Lower lobe of right lung (tissue), 2 donors: ENCODE data around the gene DENND1B. TPM values are rescaled to one million over a fixed set of nuclear protein-coding genes. Genes with fewer than 3 reads are reported as not detected.
A peak's percentile ranks its signal among the peaks of the same experiment; 100 is the strongest.

Experiments
- ATAC-seq, 2 donors: fragments of 200-7000 bp; cut with Tn5 transposase; one replicate each; pipeline ENCODE4 v1.9.1; 2020 to 2022; ENCODE audit warnings: mild to moderate bottlenecking in 2 of 2, moderate library complexity in 2 of 2
- DNase-seq: peaks from one replicate; pipeline ENCODE4 v3.0.0-alpha.2; 2020
- H3K27ac ChIP-seq: fragments of 200-600 bp; one replicate; pipeline ENCODE4 v1.8.0; 2022
- H3K27me3 ChIP-seq: fragments of 200-600 bp; one replicate; pipeline ENCODE4 v1.8.0; 2022; ENCODE audit warnings: low read depth
- H3K36me3 ChIP-seq: fragments of 200-600 bp; one replicate; pipeline ENCODE4 v1.8.0; 2022; ENCODE audit warnings: mild to moderate bottlenecking
- H3K4me1 ChIP-seq: fragments of 200-600 bp; one replicate; pipeline ENCODE4 v1.8.0; 2022
- H3K4me3 ChIP-seq: fragments of 200-600 bp; one replicate; pipeline ENCODE4 v1.8.0; 2022; ENCODE audit warnings: mild to moderate bottlenecking
- H3K9me3 ChIP-seq: fragments of 200-600 bp; one replicate; pipeline ENCODE4 v1.8.0; 2022
- intact Hi-C: fragments of 100-400 bp; cut with DNase I; formaldehyde crosslinking; loops from one replicate; pipeline ENCODE4 v1.11.0; 2022
- total RNA-seq: library from RNA; stranded (reverse); fragmentation: NEBNext Ultra II Directional; extraction: Animal tissue kit (Norgen Biotek cat#: 25700); gene quantifications from one replicate; pipeline ENCODE4 v1.2.1, GENCODE V29; 2021
- TF ChIP-seq, protein P1 (sequence below): fragments of 200-600 bp; IDR thresholded peaks from one replicate; pipeline ENCODE4 v1.8.0; 2022; ENCODE audit warnings: antibody characterized with exemption, mild to moderate bottlenecking
- donor health status: DM: no; HTN: yes; CAD: no; lungs with severe emphysema.

The DENND1B gene
- total RNA-seq, 1 donor from 2014 or later, result 25.6 TPM

GRCh38 chr1:197526736-197527371 is 248.4 kb downstream of the DENND1B start:
- Histone ChIP-seq H3K4me1 (no peaks in the 10 kb centered on the region), H3K27ac (no peak overlapping the region), H3K27me3 (no peaks in the 10 kb centered on the region), H3K36me3 (no peaks in the 10 kb centered on the region), H3K4me3 (no peak overlapping the region), H3K9me3 (no peaks in the 10 kb centered on the region)
- DNase-seq (no peak), ATAC-seq (no peak)
- TF ChIP-seq, protein P1, sequence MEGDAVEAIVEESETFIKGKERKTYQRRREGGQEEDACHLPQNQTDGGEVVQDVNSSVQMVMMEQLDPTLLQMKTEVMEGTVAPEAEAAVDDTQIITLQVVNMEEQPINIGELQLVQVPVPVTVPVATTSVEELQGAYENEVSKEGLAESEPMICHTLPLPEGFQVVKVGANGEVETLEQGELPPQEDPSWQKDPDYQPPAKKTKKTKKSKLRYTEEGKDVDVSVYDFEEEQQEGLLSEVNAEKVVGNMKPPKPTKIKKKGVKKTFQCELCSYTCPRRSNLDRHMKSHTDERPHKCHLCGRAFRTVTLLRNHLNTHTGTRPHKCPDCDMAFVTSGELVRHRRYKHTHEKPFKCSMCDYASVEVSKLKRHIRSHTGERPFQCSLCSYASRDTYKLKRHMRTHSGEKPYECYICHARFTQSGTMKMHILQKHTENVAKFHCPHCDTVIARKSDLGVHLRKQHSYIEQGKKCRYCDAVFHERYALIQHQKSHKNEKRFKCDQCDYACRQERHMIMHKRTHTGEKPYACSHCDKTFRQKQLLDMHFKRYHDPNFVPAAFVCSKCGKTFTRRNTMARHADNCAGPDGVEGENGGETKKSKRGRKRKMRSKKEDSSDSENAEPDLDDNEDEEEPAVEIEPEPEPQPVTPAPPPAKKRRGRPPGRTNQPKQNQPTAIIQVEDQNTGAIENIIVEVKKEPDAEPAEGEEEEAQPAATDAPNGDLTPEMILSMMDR, result peak; percentile 73
- intact Hi-C loops, result loop anchor here (10.0 kb wide), 1 partner anchor 938 kb away; no protein-coding TSS in a partner anchor

- Histone ChIP-seq H3K36me3 (no peaks in the 10 kb centered on the region), H3K4me1 (no peaks in the 10 kb centered on the region), H3K27ac (no peak overlapping the region), H3K4me3 (no peak overlapping the region), H3K9me3 (no peaks in the 10 kb centered on the region), H3K27me3 (no peaks in the 10 kb centered on the region)
- DNase-seq, result no peak
- ATAC-seq, result no peak
- TF ChIP-seq, protein P1, result peak; percentile 53
- intact Hi-C loops, result loop anchor here (10.0 kb wide), 1 partner anchor 944 kb away; no protein-coding TSS in a partner anchor
These were observed 254.1 kb downstream of the DENND1B start for GRCh38 chr1:197521118-197521739.

GRCh38 chr1:197519741-197520334 is 255.4 kb downstream of the DENND1B start:
- no peaks in the 10 kb centered on the region for H3K36me3 ChIP-seq
- H3K27me3 ChIP-seq, result no peaks in the 10 kb centered on the region
- ATAC-seq (no peak), DNase-seq (no peak)
- TF ChIP-seq, protein P1, result peak; percentile 24
- intact Hi-C loops, result loop anchor here (10.0 kb wide), 1 partner anchor 945 kb away; no protein-coding TSS in a partner anchor
- H3K9me3 ChIP-seq, result no peaks in the 10 kb centered on the region
- no peaks in the 10 kb centered on the region for H3K4me1 ChIP-seq
- H3K27ac ChIP-seq, result no peak overlapping the region
- H3K4me3 ChIP-seq, result no peak overlapping the region

DNA sequence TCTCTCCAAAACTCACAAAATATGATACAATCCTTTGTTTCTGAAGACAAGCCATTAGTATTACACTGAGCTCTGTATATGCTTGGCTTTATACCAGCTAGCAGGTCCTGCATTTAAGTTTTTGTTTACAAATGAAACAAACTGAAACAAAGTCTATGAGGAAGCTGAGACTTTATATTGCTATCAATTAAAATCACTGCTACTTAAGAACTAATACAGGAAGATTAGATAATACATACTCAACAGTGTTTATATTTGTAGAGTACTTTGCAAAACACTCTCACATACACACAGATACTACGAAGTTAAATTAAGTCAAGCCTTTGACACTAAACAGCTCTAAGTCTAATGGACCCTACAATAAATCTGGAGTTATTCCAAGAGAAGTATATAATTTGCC is 259.9 kb downstream of the DENND1B start:
- H3K36me3 ChIP-seq, result peaks cover 12% of the 10 kb centered on the region
- no peak overlapping the region for H3K27ac ChIP-seq
- H3K27me3 ChIP-seq, result no peaks in the 10 kb centered on the region
- intact Hi-C loops, result no loop called here
- H3K9me3 ChIP-seq, result no peaks in the 10 kb centered on the region
- no peaks in the 10 kb centered on the region for H3K4me1 ChIP-seq
- ATAC-seq (no peak), DNase-seq (no peak)
- TF ChIP-seq, protein P1, result no peak
- H3K4me3 ChIP-seq, result no peak overlapping the region

GRCh38 chr1:197510691-197511378 is 264.4 kb downstream of the DENND1B start:
- Histone ChIP-seq H3K36me3 (peaks cover 15% of the 10 kb centered on the region), H3K4me1 (no peaks in the 10 kb centered on the region), H3K27ac (no peak overlapping the region), H3K9me3 (no peaks in the 10 kb centered on the region), H3K4me3 (no peak overlapping the region), H3K27me3 (no peaks in the 10 kb centered on the region)
- no peak for DNase-seq
- ATAC-seq, result no peak
- TF ChIP-seq, protein P1, result no peak
- intact Hi-C loops, result no loop called here
